ENCODE data around the gene CXorf58. TPM values are rescaled to one million over a fixed set of nuclear protein-coding genes. Genes with fewer than 3 reads are reported as not detected.

CXorf58 gene
- total and polyA plus RNA-seq, 2 experiments from 2014 or later, result 0.56 TPM; not detected in 1

GRCh38 chrX:23879380-23880090 is 28.3 kb upstream of the CXorf58 start:
- no peak for ATAC-seq

More at GRCh38 chrX:23879380-23880090, 28.3 kb upstream of the CXorf58 start:
- H3K79me2 ChIP-seq (replicated peaks; ENCODE audit: insufficient read depth), result no peaks in the 10 kb centered on the region
- H3K4me1 ChIP-seq (ENCODE audit: insufficient read depth), result no peaks in the 10 kb centered on the region; the same call in 1 of the 2 replicates
- H3K36me3 ChIP-seq (ENCODE audit: insufficient read depth), result no peaks in the 10 kb centered on the region
- DNase-seq (ENCODE audit: low spot score), result no peak
- Mint-ChIP-seq H3K27ac (no peak overlapping the region), H3K4me1 (peaks cover 8% of the 10 kb centered on the region), H3K9me3 (no peaks in the 10 kb centered on the region), H3K27me3 (ENCODE audit: insufficient read depth, low read depth, poor library complexity) (peaks cover 1% of the 10 kb centered on the region), H3K36me3 (ENCODE audit: low read depth) (peaks cover under 1% of the 10 kb centered on the region; the same call in 1 of the 3 replicates), H3K4me3 (no peak overlapping the region)
- H3K9me2 ChIP-seq (ENCODE audit: insufficient read depth), result no peaks in the 10 kb centered on the region
- H3K27me3 ChIP-seq (ENCODE audit: insufficient read depth), result no peaks in the 10 kb centered on the region
- H3K27ac ChIP-seq (ENCODE audit: low read depth), result no peak overlapping the region
- H3K4me3 ChIP-seq, result no peak overlapping the region
- TF ChIP-seq REST (IDR thresholded peaks at IDR 0.05; ENCODE audit: unreplicated experiment) (no peak), ETS1 (IDR thresholded peaks at IDR 0.05) (no peak), CTCF (conservative IDR thresholded peaks at IDR 0.05; ENCODE audit: low read depth in 2 of 2) (no peak), EZH2phosphoT487 (IDR thresholded peaks at IDR 0.05; ENCODE audit: unreplicated experiment) (no peak), ZNF331 (CRISPR knock-in tag; IDR thresholded peaks at IDR 0.05; ENCODE audit: low read depth) (no peak), NANOG (IDR thresholded peaks at IDR 0.05; ENCODE audit: borderline replicate concordance) (no peak), EZH2 (IDR thresholded peaks at IDR 0.05; ENCODE audit: low read depth, unreplicated experiment) (no peak), POLR2AphosphoS5 (IDR thresholded peaks at IDR 0.05; ENCODE audit: low read depth) (no peak), JUNB (IDR thresholded peaks at IDR 0.05; ENCODE audit: unreplicated experiment) (no peak)
- no peak overlapping the region for H2AFZ ChIP-seq
- no peak overlapping the region for H3K4me2 ChIP-seq
- no peaks in the 10 kb centered on the region for H4K20me1 ChIP-seq (replicated peaks; ENCODE audit: insufficient read depth)
- H3F3A ChIP-seq (replicated peaks; ENCODE audit: low read depth), result no peaks in the 10 kb centered on the region
